Stimulated activated CD8-positive, alpha-beta memory T cell treated with anti-CD3 and anti-CD28 coated beads, Interleukin-15, amount 100 ng/mL, for 48 hours (primary cell): ENCODE measurements around the gene NR5A2.

ENCODE experiments used
- DNase-seq, 2 donors: peaks; one replicate each; pipeline ENCODE4 v3.0.0-alpha.2; 2020; ENCODE audit warnings: low read depth in 2 of 2

The NR5A2 gene

GRCh38 chr1:200035956-200036618 is 8.6 kb downstream of the NR5A2 start:
- no peak for DNase-seq

GRCh38 chr1:200036619-200037270 is 9.2 kb downstream of the NR5A2 start:
- no peak for DNase-seq

- DNase-seq, result no peak
Measured at GRCh38 chr1:200037501-200037900, 10.0 kb downstream of the NR5A2 start.

GRCh38 chr1:200037904-200038303 is 10.4 kb downstream of the NR5A2 start:
- DNase-seq, result no peak

- DNase-seq, result no peak
Measured at GRCh38 chr1:200038325-200038980, 10.9 kb downstream of the NR5A2 start.

- DNase-seq, result no peak
Measured at GRCh38 chr1:200038981-200039848, 11.7 kb downstream of the NR5A2 start.

GRCh38 chr1:200039849-200040474 is 12.5 kb downstream of the NR5A2 start:
- DNase-seq, result no peak

GRCh38 chr1:200040481-200041138 is 13.1 kb downstream of the NR5A2 start:
- DNase-seq, result no peak

GRCh38 chr1:200041337-200042118 is 14.0 kb downstream of the NR5A2 start:
- DNase-seq, result no peak

GRCh38 chr1:200042119-200042551 is 14.6 kb downstream of the NR5A2 start:
- no peak for DNase-seq

GRCh38 chr1:200042552-200043335 is 15.2 kb downstream of the NR5A2 start:
- no peak for DNase-seq

GRCh38 chr1:200043336-200043668 is 15.8 kb downstream of the NR5A2 start:
- no peak for DNase-seq

- DNase-seq, result no peak
Measured at GRCh38 chr1:200046115-200046514, 18.6 kb downstream of the NR5A2 start.

GRCh38 chr1:200048244-200048643 is 20.7 kb downstream of the NR5A2 start:
- no peak for DNase-seq

- DNase-seq, result no peak
Measured at GRCh38 chr1:200049810-200050209, 22.3 kb downstream of the NR5A2 start.

- DNase-seq, result no peak
Measured at GRCh38 chr1:200051620-200052019, 24.1 kb downstream of the NR5A2 start.

GRCh38 chr1:200053091-200053490 is 25.6 kb downstream of the NR5A2 start:
- DNase-seq, result no peak

- no peak for DNase-seq
Measured at GRCh38 chr1:200053646-200054045, 26.1 kb downstream of the NR5A2 start.

- DNase-seq, result no peak
Measured at GRCh38 chr1:200058341-200058740, 30.8 kb downstream of the NR5A2 start.

GRCh38 chr1:200062143-200062542 is 34.6 kb downstream of the NR5A2 start:
- DNase-seq, result no peak
